ENCODE measurements around the gene FST. TPM values are rescaled to one million over a fixed set of nuclear protein-coding genes. Genes with fewer than 3 reads are reported as not detected.

FST gene
- total and polyA plus RNA-seq, 8 donors, result 0.60 to 3.7 (median 0.88) TPM

DNA sequence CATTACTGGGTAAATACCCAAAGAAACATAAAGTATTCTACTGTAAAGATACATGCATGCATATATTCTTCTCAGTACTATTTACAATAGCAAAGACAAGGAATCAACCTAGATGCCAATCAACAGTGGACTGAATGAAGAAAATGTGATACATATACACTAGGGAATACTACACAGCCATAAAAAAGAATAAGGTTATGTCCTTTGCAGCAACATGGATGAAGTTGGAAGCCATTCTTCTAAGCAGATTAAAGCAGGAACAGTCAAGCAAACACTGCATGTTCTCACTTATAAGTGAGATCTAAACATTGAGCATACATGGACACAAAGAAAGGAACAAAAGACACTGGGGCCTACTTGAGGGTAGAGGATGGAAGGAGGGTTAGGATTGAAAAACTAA lies 40.4 kb downstream of the FST start:
- TF ChIP-seq, protein P1, sequence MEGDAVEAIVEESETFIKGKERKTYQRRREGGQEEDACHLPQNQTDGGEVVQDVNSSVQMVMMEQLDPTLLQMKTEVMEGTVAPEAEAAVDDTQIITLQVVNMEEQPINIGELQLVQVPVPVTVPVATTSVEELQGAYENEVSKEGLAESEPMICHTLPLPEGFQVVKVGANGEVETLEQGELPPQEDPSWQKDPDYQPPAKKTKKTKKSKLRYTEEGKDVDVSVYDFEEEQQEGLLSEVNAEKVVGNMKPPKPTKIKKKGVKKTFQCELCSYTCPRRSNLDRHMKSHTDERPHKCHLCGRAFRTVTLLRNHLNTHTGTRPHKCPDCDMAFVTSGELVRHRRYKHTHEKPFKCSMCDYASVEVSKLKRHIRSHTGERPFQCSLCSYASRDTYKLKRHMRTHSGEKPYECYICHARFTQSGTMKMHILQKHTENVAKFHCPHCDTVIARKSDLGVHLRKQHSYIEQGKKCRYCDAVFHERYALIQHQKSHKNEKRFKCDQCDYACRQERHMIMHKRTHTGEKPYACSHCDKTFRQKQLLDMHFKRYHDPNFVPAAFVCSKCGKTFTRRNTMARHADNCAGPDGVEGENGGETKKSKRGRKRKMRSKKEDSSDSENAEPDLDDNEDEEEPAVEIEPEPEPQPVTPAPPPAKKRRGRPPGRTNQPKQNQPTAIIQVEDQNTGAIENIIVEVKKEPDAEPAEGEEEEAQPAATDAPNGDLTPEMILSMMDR (IDR thresholded peaks at IDR 0.05), result no peak
- peaks cover 0 to 7% of the 10 kb centered on the region in 2 donors for H3K9me3 ChIP-seq
- H3K4me3 ChIP-seq, result no peak overlapping the region
- H3K4me1 ChIP-seq, result no peaks in the 10 kb centered on the region
- no peaks in the 10 kb centered on the region for H3K36me3 ChIP-seq
- intact Hi-C loops (cut with DNase I), result no loop called here
- no peak for DNase-seq
- ATAC-seq, result no peak
- H3K27me3 ChIP-seq, result no peaks in the 10 kb centered on the region
- no peak overlapping the region for H3K27ac ChIP-seq

Other genes with a start within 250 kb of the FST start
- 10 to 100 TPM; 52.3 to 57.4 TPM for gene NDUFS4, start 80.0 kb downstream of the FST start, total RNA-seq
- 100 to 1,000 TPM in 3 of 6 donors, 10 to 100 TPM in 3; 95.3 to 109 (median 99.9) TPM for gene NDUFS4, start 80.0 kb downstream of the FST start, polyA plus RNA-seq (ENCODE audit: insufficient read length in 6 of 6)

All from left lung (tissue), 10 donors.